NCI-H2227 (cell line): ENCODE measurements around the gene ADGRG6.

Source experiments
- DNase-seq: peaks from one replicate; lab custom pipeline; 2025; ENCODE audit not compliant: unreplicated experiment; lab: John Stamatoyannopoulos, UW

Gene ADGRG6

GRCh38 chr6:142290851-142291250 lies 11.0 kb upstream of the ADGRG6 start:
- no peak for DNase-seq

DNA sequence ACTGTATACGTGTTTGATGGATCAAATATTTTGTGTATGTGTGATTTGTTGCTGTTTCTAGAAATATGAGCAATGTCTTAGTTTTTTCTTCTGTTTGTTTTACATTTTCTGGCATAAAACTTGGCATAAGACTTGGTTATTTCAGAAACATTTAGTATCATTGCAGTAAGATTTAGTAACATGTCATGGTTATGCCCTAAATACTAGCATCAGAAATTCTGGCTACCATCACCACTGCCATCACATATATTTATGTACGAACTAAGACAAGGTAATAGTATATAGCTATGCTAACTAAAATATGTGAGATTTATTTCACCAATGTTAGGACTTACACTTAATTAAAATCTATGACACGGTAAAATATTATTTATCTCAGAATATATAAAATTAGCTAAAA lies 10.3 kb upstream of the ADGRG6 start:
- DNase-seq: no peak

GRCh38 chr6:142292166-142292924 lies 9.5 kb upstream of the ADGRG6 start:
- DNase-seq: no peak

DNA sequence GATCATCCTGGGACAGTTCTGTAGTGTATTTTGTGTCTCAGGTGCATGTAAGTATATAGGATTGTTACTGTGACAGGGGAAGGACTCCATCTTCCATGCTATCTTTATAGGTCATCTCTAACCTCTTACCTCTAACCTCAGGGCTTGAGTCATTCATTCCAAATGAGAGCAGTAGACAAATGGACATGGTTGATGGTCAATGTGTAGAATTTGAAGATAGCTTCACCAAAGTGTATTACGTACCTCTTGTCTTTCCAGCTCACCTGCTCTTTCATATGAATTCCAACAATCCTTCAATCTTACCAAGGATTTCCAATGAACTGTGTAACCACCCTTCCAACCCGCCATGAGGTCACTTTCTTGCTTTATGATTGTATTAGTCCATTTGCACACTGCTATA lies 8.7 kb upstream of the ADGRG6 start:
- DNase-seq: no peak

DNA sequence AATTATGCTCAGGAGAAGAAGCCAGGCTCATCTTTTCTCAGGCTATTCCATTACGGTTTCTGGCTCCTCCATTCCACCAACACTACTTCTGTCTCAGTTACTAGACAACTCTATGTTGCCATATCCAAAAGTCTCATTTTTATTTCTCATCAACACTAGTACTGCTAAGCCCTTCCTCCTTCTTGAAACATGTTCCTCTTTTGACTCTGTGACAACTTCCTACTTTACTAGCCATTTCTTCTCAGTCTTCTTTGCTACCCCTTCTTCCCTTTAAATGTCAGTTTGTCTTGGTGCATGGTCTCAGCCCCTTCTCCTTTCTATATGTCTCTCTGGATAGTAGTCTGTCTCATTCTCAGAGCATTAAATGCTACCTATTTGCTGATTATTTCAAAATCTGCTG lies 7.1 kb upstream of the ADGRG6 start:
- DNase-seq: no peak

- DNase-seq: no peak
These were observed 4.7 kb upstream of the ADGRG6 start for GRCh38 chr6:142296975-142297604.

GRCh38 chr6:142297605-142297995 lies 4.2 kb upstream of the ADGRG6 start:
- DNase-seq: no peak

- no peak for DNase-seq
These were observed 3.6 kb upstream of the ADGRG6 start for GRCh38 chr6:142297996-142298753.

- no peak for DNase-seq
These were observed 1.5 kb upstream of the ADGRG6 start for GRCh38 chr6:142300302-142300701.

- no peak for DNase-seq
These were observed 803 bp upstream of the ADGRG6 start for GRCh38 chr6:142300758-142301650.

DNA sequence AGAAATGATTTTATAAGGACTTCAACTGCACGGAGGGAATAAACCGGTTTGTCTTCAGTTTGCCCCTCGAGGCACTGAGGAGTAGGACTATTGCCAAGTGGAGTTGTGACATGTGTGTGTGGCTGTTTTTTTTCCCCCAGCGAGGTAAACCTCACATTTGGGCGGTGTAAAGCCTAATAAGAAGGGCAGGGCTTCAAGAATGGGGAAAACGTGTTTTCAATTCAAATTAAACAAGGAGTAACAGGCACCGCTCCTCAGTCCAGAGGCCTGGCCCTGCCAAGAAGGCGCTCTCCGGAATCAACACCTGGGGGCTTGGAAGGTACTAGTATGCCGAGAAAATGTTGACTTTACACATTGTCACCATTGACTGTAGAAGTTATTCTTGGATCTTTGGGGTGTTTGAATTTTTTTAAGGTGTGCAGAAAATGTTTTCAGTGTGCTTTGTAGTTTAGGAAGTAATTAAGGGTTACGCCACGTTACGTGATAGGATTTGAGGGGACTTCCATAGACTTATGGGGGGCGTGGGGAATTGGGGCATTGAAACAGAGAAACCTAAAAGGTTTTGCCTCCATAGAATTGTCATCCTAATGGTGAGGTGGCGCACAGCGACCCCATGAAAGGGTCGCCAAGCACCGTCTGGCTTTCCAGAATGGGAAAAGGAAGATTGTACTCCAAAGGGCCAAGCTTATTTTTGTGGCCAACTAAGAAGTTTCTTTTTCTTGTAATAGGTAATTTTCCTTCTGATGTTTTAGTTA lies 791 bp downstream of the ADGRG6 start:
- no peak for DNase-seq

DNA sequence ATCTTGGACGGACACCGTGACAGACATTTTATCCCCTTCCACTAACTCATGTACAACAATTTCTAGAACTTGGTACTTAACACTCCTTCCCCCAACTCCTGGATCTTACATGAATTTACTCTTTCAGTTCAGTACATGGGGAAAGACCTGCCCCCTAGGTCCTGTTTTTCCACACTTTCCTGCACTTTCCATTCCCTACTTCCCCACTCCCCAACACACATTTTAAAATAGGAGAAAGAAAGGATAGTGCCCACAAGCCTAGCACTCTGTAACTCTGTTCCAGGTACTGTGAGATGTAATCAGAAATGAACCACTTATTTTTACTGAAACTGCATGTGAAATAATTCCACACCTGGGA lies 1.3 kb downstream of the ADGRG6 start:
- DNase-seq: no peak

- no peak for DNase-seq
These were observed 2.4 kb downstream of the ADGRG6 start for GRCh38 chr6:142304241-142304640.

DNA sequence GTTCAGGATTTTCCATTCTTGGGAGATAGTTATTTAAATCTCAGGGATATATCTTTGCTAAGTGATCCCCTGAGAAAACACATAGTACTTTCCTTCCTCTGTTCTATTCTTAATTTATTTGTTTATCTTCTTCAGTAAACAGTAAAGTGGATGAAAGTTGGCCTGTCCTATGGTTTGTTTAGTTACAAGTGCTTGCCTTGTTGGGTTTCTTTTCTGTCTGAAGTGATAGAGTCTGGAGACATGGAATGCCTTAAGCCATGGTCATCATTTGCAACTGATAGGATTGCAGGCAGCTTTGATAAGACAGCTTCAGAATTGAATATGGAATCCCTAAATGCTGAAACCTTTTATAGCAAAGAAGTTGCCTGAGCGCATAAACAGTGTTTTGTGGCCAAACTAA lies 4.9 kb downstream of the ADGRG6 start:
- DNase-seq: no peak

GRCh38 chr6:142307963-142308748 lies 6.3 kb downstream of the ADGRG6 start:
- no peak for DNase-seq

DNA sequence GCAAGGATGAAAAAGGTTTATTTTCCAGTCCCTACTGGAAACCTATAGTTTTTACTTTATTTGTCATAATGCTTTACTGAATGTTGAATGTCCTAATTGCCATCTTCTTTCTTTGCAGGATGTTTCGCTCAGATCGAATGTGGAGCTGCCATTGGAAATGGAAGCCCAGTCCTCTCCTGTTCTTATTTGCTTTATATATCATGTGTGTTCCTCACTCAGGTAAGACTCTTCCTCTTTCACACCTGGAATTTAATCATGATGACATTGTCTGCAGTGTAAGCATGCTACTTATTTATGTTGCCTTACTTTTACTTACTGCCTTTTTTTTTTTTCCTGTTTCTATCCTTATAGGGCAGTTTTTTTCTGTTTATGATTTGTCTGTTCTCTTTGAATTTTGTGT lies 7.6 kb downstream of the ADGRG6 start:
- no peak for DNase-seq

DNA sequence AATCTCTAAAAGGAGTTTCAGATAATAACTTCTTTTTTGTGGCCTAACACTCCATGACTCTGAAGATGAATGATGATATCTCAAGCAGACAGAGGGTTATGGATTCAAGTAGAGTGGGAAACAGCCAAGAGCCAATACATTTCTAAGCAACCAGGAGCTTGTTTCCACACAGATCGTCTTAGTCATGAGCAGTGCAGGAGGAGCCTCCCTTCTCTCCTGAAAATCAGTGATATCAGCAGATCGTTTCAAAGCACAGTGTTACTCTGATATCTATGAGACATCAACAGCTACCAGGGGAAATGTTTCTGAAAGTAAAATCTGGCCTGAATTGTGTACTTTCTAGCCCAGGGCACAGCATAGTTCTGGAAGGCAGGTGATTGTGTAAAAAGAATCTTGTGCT lies 11.5 kb downstream of the ADGRG6 start:
- DNase-seq: no peak

DNA sequence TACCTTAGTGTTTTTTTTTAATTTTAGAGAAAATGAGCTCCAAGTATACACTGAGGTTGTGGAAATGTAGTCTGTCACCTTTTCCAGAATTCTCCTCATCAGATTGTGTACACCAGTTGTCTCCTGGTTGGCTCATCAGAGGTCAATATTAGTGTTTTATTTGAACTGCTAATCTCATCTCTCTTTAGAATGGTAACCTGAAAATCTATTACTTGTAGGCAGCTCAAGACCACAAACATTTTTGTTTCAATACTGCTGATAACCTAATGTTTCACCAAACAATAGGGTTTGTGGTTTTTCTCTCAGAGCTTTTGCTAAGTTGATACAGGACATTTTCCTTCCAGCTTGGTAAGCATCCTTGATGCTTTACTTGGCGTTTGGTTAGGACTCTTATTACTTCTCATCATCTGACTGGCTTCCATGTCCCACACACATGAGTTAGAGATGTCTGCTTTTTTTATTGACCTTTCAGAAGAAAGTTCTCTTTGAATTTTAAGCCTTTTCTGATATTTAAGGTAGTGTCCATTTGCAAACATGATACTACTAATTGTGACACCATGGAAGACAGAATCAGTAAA lies 15.1 kb downstream of the ADGRG6 start:
- DNase-seq: no peak

DNA sequence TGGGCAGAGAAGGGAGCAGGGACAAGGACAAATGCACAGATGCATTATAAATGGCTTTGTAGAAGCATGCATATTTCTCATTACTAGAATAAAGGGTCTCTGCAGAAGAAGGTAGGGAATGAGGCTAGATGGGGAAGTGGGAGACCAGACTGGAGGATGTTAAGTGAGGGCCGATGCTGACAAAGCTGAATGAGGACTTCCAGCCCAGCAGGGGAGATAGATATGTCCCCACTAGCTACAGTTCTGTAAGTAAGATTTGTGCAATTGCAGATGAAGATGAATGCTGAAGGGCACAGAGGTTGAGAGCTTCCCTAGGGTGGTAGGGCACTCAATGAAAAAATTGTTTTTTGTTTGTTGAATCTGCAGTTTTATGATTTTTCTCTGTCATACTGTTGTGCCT lies 16.9 kb downstream of the ADGRG6 start:
- DNase-seq: no peak
